Small intestine (tissue), 4 donors: ENCODE measurements around the gene SMARCC1. TPM values are rescaled to one million over a fixed set of nuclear protein-coding genes. Genes with fewer than 3 reads are reported as not detected.

Experiments
- polyA plus RNA-seq, 4 donors: library from polyadenylated mRNA; stranded (reverse) in 3 of 4; unstranded in 1 of 4; fragments of 200-250 nt in 3 of 4; fragments of 120-200 nt in 1 of 4; gene quantifications; one replicate each; pipeline versions ENCODE4 v1.2.1 to v1.2.3, GENCODE V29; 2013
- donor health status: healthy with polysubstance abuse.
- donor health status: Bipolar disorder and iron deficiency.
- donor health status: healthy.

Gene SMARCC1
- polyA plus RNA-seq, 4 donors, result 10.7 to 52.6 (median 19.4) TPM

Other genes starting within 250 kb of the SMARCC1 start
- gene CSPG5, start 203.0 kb downstream of the SMARCC1 start, polyA plus RNA-seq, result under 1 TPM in 2 of 4 donors, not detected in 2; 0.37 to 0.64 TPM
- 10 to 100 TPM; 27.7 to 38.9 (median 36.1) TPM for gene DHX30, start 21.2 kb upstream of the SMARCC1 start, polyA plus RNA-seq
- 10 to 100 TPM; 30.0 to 74.2 (median 55.7) TPM for gene MAP4, start 234.5 kb upstream of the SMARCC1 start, polyA plus RNA-seq